H1 (cell line): Measurements from ENCODE around the gene PXDN. TPM values are rescaled to one million over a fixed set of nuclear protein-coding genes. Genes with fewer than 3 reads are reported as not detected.

Source experiments
- GTF2F1 ChIP-seq: IDR thresholded peaks from 2 replicates; pipeline ENCODE4 v1.6.1; 2012; ENCODE audit warnings: low read depth, low read length, improper control_type of control experiment, borderline replicate concordance
- SUZ12 ChIP-seq: fragments of 200-600 bp; sonication (generic); IDR thresholded peaks from 2 replicates; pipeline ENCODE4 v1.6.1; 2012; ENCODE audit warnings: mild to moderate bottlenecking, inconsistent platforms, low read length, moderate library complexity, mixed read lengths
- polyA plus RNA-seq, 7 experiments: library from polyadenylated mRNA; depleted of rRNA in 3 of 7; stranded (reverse) in 5 of 7; unstranded in 2 of 7; fragments of >200 nt in 5 of 7; fragments of 200-250 nt in 2 of 7; gene quantifications; 1 replicate in 5 of 7; 2 replicates in 1 of 7; 4 replicates in 1 of 7; pipeline versions ENCODE4 v1.2.1 to v1.2.3, GENCODE V29; 2011 to 2013; ENCODE audit warnings: missing spikeins in 2 of 7, mixed read lengths in 2 of 7
- total RNA-seq: library from RNA; stranded (reverse); fragmentation: NEBNext Ultra II Directional; extraction: Animal tissue kit (Norgen Biotek cat#: 25700); gene quantifications from 2 replicates; pipeline ENCODE4 v1.2.1, GENCODE V29; 2021
- TF ChIP-seq, protein P1 (sequence below): IDR thresholded peaks from 2 replicates; pipeline ENCODE4 v1.6.1; 2012; ENCODE audit warnings: low read length, inconsistent platforms

Gene PXDN
- total and polyA plus RNA-seq, 2 of the 8 experiments (the other 6 are each of a cell fraction or from before 2014, with no cell fraction given): 104 to 141 TPM

DNA sequence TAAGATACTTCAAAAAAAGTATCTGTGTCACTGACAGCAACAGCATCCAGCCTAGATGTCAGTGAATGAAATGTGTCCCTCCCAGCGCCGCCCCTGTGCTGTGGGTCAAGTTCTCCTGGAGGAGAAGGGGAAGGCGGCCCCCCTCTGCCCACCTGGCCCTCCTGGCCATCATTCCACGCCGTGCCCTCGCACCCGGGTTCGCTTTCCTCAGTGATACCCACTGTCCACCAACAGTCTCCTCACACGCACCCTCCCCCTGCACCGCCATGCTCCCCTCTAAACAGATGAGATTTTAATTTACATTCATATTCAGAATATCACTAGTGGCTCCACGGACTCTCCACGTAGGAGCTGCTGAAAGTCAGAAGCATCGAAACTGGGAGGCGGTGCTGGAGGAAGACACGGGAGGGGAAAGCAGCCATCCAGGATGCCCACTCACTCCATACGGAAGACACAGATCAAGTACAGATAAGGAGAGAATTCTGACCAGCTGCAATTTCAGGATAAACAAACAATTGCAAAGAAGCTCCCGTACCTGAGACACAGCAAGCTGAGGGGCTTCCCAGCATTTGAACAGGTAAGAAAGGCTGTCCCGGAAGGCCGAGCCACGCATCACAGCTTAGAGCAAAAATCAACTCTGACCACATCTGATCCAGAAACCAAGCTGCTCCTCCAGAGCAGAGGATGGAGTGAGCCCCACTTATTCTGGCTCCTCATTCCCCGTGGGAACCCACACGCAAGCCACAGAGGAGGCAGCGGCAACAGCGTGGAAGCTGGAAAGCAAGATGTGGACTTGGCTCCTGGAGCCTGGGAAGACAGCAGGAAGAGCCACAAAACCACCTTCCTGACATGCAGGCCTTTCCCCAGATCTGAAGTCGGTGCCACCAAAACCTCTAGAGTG is 49.7 kb downstream of the PXDN start (continued):
- TF ChIP-seq SUZ12 (no peak), GTF2F1 (no peak)
- TF ChIP-seq, protein P1, sequence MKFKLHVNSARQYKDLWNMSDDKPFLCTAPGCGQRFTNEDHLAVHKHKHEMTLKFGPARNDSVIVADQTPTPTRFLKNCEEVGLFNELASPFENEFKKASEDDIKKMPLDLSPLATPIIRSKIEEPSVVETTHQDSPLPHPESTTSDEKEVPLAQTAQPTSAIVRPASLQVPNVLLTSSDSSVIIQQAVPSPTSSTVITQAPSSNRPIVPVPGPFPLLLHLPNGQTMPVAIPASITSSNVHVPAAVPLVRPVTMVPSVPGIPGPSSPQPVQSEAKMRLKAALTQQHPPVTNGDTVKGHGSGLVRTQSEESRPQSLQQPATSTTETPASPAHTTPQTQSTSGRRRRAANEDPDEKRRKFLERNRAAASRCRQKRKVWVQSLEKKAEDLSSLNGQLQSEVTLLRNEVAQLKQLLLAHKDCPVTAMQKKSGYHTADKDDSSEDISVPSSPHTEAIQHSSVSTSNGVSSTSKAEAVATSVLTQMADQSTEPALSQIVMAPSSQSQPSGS: no peak
